ENCODE results near the gene WWP2.
"Not testable (repeated sequence)": the region's sequence is repeated elsewhere in the genome, so short reads cannot be mapped to it uniquely, and the experiment has no call there.

WWP2 gene

GRCh38 chr16:69796285-69797118 is 34.4 kb downstream of the WWP2 start:
- no peak for DNase-seq (ENCODE audit: low read depth)

GRCh38 chr16:69798466-69798865 is 36.3 kb downstream of the WWP2 start:
- DNase-seq (ENCODE audit: low read depth): no peak

- DNase-seq (ENCODE audit: low read depth): no peak
Measured at GRCh38 chr16:69799611-69800031, 37.5 kb downstream of the WWP2 start.

- DNase-seq (ENCODE audit: low read depth): no peak
Measured at GRCh38 chr16:69804297-69804696, 42.2 kb downstream of the WWP2 start.

GRCh38 chr16:69806776-69807175 is 44.6 kb downstream of the WWP2 start:
- not testable (repeated sequence) for DNase-seq (ENCODE audit: low read depth)

GRCh38 chr16:69812688-69813014 is 50.5 kb downstream of the WWP2 start:
- no peak for DNase-seq (ENCODE audit: low read depth)

- no peak for DNase-seq (ENCODE audit: low read depth)
Measured at GRCh38 chr16:69814078-69814477, 51.9 kb downstream of the WWP2 start.

GRCh38 chr16:69814561-69814960 is 52.4 kb downstream of the WWP2 start:
- DNase-seq (ENCODE audit: low read depth): no peak

- not testable (repeated sequence) for DNase-seq (ENCODE audit: low read depth)
Measured at GRCh38 chr16:69815216-69815883, 53.2 kb downstream of the WWP2 start.

- no peak for DNase-seq (ENCODE audit: low read depth)
Measured at GRCh38 chr16:69816996-69817395, 54.9 kb downstream of the WWP2 start.

GRCh38 chr16:69818891-69819545 is 56.9 kb downstream of the WWP2 start:
- no peak for DNase-seq (ENCODE audit: low read depth)

- no peak for DNase-seq (ENCODE audit: low read depth)
Measured at GRCh38 chr16:69820926-69821541, 58.9 kb downstream of the WWP2 start.

GRCh38 chr16:69821844-69822173 is 59.7 kb downstream of the WWP2 start:
- no peak for DNase-seq (ENCODE audit: low read depth)

- DNase-seq (ENCODE audit: low read depth): no peak
Measured at GRCh38 chr16:69822174-69822935, 60.2 kb downstream of the WWP2 start.

- DNase-seq (ENCODE audit: low read depth): no peak
Measured at GRCh38 chr16:69823831-69824563, 61.9 kb downstream of the WWP2 start.

GRCh38 chr16:69824564-69825142 is 62.5 kb downstream of the WWP2 start:
- DNase-seq (ENCODE audit: low read depth): not testable (repeated sequence)

GRCh38 chr16:69827524-69827923 is 65.4 kb downstream of the WWP2 start:
- DNase-seq (ENCODE audit: low read depth): no peak

GRCh38 chr16:69829338-69829737 is 67.2 kb downstream of the WWP2 start:
- no peak for DNase-seq (ENCODE audit: low read depth)

GRCh38 chr16:69830146-69830533 is 68.0 kb downstream of the WWP2 start:
- DNase-seq (ENCODE audit: low read depth): no peak

GRCh38 chr16:69830534-69831211 is 68.5 kb downstream of the WWP2 start:
- no peak for DNase-seq (ENCODE audit: low read depth)
